ENCODE data around the gene TNFRSF19.

The TNFRSF19 gene

DNA sequence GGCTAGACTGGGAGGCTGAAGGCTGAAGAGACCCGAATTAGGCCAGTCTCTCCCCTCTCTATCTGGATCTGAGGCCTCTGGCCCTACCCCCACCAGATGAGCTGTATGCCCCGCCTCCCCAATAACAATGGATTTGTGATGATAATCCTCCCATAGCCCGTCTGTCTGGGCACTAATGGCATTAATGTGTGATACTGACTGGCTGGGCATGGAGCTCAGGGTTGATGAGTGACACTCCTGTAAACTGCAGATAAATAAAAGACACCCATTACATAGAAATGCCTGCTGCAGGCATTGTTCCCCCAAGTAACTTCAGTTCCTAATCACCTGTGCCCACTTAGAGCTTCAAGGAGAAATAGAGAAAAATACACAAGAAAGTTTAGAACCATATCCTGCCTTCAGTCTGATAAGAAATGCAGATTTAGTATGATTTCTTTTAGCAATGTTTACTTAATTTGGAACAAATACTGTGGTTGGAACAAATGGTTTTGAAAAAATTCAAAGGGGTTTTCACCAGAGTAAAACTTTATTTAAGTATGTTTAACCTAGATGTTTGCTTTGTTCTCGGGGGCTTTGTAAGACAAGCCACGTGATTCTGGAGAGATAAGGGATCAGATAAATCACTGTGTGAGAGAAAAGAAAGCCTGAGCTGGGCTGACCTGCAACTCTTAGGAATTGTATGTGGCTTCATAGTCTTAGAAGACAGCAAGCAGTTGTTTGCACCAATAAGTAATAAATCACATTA lies 60.3 kb downstream of the TNFRSF19 start:
- no peak for DNase-seq

DNA sequence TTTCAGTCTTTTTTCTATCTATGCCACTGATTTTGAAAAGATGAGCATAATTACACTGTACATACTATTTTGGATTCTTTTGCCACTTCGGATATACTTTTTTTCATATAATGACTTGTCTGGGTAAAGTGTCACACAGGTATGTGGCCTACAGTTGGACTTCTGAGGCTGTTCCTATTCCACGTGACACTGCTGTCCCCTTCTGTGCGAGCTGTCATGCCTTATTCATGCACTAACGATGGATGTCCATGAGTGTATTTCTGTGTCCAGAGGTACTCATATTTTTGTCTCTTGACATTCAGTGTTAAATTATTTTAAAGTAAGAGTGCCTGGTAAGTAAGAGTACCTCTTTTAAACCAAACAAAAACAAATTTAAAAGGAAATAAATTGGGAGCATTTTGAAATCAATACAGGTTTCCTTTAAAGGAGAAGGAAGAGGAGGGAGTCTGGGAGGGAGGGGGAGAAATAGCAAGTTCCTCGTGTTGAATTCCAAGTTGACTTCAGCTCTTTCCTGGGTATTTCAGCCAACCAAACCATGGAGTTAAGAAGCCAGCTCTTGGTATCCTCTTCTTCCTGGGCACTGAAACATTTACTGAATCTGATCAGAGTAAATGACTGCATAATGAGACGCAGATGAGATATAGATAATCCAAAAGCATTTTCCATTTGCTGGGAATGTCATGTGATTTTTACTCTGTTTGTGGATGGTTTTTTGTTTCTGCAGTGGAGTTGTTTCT lies 61.3 kb downstream of the TNFRSF19 start:
- no peak for DNase-seq

DNA sequence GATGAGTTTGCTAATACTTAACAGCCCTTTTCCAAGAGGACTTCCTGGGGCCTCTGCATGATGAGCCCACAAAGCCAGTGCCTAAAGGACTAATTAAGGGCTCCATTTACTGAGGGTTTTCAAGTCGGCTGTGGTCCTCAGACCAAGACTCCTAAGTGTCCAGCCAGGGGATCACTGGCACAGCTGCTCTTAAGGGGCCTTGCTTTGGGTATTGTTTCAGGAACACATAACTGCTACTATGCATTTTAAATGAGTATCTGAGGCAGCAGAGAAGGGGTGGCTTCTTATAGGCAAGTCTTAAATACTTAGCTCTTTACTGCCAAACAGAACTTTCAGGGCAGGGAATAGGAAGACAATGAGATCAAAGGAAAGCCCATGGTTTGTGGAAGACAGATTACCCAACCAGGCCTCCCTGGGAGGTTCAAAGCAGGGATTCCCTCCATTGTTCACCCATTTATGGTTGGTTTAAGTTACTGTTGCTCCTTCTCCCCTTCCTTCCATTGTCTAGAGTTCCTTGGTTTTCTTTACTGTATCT lies 61.9 kb downstream of the TNFRSF19 start:
- no peak for DNase-seq

GRCh38 chr13:23632741-23633140 lies 62.5 kb downstream of the TNFRSF19 start:
- DNase-seq: no peak

DNA sequence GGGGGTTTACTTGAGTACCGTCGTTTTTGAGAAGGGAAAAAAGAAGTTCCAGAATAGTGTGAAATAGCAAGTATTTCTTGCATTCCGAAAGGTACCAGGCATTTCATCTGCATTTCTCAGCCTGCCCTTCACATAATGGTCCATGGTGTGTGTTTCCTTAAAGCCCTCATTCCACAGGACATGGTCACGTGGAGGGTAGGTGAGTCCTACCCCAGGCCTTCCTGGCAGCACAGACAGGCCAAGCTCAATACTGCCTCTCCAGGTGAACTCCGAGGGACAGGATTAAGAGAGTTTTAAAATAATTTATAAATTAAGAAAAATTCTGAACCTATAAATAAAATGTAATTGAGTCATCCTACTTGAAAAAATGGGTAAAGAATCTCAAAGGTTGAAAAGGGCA lies 64.7 kb downstream of the TNFRSF19 start:
- DNase-seq: no peak

DNA sequence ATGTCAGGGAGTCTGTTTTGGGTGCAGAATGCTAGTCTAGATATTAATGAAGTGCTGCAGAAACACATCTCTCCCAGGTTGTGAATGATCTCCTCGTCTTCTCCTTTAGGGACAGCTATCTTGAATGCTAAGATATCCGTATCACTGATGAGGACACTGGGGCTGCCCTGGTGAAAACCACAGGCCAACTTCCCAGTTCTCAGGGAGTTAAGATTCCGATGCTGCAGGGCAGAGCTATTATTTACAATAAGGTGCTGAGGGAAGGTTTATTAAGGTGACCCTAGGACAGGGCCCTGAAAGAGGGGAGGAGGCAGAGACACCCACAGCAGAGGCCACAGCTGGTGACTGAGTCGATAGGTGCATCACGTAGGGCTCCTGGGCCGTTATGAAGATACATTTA lies 66.1 kb downstream of the TNFRSF19 start:
- no peak for DNase-seq

DNA sequence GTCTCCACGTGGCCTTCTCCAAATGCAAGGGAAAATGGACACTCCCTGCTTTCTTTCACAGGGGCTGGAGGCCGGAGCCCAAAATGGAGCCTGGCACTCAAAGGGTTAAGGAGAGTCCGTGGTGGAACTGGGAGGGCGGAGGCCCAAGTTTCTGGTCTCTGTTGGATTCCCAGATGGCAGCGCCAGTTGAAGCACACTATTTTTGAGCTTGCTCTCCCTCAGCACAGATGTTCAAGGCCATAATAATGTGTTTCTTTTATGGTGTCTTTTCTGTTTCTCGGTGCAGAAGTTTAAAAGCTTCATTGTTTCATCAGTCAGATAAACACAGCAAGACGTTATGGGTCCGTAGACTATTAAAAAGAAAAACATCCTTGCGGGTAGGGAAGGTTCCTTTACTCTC lies 67.6 kb downstream of the TNFRSF19 start:
- no peak for DNase-seq

DNA sequence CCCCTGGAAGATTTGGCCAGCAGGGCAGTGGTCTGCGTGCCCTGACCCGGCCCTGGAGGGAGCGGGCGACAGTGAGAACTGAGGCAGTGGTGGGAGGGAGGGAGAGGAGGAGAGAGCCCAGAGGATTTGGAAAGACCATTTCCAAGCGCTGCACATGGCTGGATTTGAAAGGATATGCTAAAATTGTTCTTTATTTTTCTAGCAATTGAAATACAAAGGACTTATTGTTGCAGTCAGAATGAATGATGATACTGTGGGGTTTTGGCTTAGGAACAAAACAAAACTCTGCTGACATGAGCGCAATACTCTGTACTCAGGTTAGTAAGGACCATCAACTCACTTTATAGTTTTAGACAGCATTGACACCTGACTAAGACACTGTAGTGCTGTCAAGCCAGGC lies 69.5 kb downstream of the TNFRSF19 start:
- DNase-seq: no peak

DNA sequence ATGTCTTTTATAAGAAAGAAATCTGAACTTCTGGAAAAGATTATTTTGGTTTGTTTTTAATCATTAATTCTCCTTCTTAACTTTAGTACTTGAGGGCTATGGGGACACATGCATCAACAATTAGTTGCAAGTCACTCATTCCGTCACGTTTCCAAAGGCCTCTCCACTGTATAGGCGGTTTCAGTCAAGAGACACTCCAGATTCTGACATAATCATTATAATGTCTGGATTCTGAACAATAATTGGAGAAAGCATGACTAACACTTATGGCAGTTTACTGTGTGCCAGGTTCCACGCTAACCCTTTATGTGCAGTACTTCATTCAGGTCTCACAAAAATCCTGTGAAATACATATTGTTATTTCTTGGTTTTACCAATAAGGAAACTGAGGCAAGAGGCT lies 71.9 kb downstream of the TNFRSF19 start:
- DNase-seq: no peak

GRCh38 chr13:23643338-23644125 lies 73.3 kb downstream of the TNFRSF19 start:
- no peak for DNase-seq

GRCh38 chr13:23644126-23644419 lies 73.9 kb downstream of the TNFRSF19 start:
- no peak for DNase-seq

DNA sequence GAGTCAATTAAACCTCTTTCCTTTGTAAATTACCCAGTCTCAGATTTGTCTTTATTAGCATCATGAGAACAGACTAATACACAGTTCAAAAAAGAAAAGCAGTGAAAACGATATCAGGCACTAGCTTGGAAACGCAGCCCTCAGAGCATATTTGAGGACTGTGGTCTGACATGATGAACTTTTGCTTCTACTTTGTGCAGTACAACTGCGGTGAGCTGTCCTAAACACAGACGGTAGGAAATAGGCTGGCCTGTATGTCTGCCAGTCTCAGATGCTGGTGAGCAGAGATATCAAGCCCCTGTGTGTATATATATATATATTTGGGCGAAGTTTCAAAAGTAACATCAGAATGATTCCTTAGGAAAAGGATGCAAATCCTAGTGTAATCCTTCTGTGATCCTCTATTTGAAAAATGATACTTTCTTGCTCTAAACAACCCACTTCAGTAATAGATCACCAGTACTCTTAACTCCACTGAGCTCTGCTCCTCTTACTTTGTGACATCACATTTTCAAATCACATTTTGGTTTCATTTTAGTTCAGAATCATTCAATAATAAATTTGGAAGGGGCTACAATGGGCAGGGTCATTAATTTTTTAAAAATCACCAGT lies 74.4 kb downstream of the TNFRSF19 start:
- no peak for DNase-seq

GRCh38 chr13:23645851-23646250 lies 75.6 kb downstream of the TNFRSF19 start:
- DNase-seq: no peak

GRCh38 chr13:23651439-23651838 lies 81.2 kb downstream of the TNFRSF19 start:
- no peak for DNase-seq

GRCh38 chr13:23651887-23652286 lies 81.7 kb downstream of the TNFRSF19 start:
- no peak for DNase-seq

DNA sequence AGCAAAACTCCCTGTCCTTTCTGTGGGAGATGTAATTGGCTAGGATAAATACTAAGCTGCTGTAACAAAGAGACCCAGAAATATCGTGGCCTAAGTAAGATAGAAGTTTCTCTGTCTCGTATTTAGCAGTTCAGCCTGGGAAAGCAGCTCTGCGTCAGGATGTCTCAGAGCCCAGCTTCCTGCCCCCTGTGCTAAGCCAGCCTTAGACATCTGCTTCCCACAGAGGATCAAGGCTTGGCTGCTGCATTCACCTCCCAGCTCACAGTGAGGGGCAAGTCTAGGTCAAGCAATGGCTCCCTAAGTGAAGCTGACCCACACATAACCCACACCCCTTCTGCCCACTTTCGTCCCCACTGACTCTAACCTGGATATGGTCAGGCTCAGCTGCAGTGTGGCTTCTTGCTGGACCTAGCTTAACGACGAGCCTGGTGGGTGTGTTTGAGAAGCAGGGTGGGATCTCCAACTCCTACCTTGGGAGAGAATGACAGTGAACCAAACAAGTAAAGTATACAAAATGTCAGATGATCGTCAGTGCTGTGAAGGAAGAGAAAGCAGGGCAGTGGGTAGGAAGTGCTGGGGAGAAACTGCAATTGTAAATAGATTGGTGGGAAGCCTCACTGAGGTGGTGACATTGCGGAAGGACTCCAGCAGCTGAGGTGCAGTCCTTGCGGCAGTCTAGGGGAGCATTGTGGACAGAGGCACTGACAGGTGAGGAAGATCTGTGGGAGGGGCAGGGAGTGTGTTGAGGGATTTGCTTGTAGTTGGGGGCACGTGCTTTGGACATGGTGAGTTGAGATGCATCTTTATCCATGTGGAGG lies 82.9 kb downstream of the TNFRSF19 start:
- no peak for DNase-seq

DNA sequence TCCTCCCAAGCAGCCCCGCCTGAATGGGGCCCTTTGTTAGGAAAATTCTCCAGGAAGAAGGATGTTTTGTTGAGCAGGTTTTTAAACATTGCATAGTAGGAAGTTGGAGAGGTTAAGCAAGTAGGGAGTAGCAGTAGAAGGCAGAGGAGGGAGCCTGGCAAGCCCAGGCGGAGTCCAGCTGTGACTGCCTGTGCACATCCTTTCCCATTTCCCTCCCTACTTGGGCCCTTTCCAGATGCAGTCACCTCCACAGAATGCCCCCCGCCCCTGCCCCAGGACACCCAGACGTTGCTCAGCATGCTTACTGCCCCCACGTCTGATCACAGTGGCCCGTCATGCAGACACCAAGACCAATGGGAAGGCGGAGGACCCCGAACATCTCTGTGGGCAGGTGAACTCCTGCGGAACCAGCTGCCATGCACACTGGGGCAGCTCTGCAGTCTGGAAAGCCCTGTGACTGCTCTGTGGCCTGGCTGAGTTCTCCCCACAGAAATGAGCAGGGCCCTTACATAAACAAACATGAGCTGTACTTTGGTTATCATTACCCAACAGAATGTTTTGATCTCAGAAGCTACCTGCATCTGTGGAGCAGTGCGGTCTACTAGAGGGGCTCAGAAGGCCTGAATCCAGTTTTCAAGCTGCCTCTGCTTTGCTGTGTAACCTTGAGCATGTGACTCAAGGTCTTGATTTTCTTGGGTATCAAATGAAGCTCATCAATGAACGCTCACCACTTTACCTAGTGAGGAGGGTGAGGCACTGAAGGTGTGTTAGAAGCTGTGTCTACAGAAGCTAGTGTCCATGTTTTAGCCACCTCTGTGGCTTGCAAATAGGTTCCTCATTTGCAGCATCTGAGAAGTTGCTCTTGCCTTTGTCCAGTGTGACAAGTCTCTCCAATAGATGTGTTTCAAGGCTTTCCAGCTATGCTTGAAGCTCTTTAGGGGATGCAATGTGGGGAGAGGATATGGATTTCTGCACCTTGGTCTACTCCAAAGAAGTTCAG lies 84.2 kb downstream of the TNFRSF19 start:
- DNase-seq: no peak

GRCh38 chr13:23655321-23655720 lies 85.1 kb downstream of the TNFRSF19 start:
- no peak for DNase-seq

GRCh38 chr13:23656637-23657371 lies 86.6 kb downstream of the TNFRSF19 start:
- DNase-seq: no peak

DNA sequence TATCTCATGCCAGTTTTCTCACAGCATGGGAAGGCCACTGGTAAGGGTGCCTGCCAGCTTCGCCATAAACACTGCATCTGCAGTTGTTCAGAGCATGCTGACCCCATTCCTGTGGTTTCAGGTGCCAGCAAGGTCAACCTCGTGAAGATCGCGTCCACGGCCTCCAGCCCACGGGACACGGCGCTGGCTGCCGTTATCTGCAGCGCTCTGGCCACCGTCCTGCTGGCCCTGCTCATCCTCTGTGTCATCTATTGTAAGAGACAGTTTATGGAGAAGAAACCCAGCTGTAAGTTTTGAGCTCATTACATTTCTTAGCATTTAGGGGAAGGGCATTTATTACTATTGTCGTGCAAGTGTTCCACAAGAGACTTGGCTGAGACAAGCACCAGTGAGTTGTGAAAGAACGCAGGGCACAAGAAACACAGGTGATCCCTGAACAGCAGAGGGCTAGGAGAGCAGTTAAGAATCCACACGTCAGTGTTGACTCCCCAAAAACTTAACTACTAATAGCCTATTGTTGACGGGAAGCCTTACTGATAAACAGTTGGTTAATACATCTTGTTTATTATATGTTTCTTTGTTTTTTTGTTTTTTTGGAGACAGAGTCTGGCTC lies 88.8 kb downstream of the TNFRSF19 start:
- no peak for DNase-seq

Measured in DMS79 (cell line).